WERI-Rb-1 (cell line): ENCODE data around the gene SLC40A1.

Source experiments
- DNase-seq: peaks from one replicate; pipeline ENCODE4 v3.0.0-alpha.2; 2020
- H3K27ac ChIP-seq: fragments of 250-450 bp; sonication (Bioruptor Pico); 2 replicates; pipeline ENCODE4 v1.5.1; 2020; ENCODE audit warnings: mild to moderate bottlenecking, moderate library complexity
- H3K27me3 ChIP-seq: fragments of 250-450 bp; sonication (Bioruptor Pico); 2 replicates; pipeline ENCODE4 v1.5.1; 2021; ENCODE audit warnings: mild to moderate bottlenecking, low read depth, moderate library complexity; ENCODE audit not compliant: insufficient read depth, severe bottlenecking
- H3K36me3 ChIP-seq: fragments of 250-450 bp; sonication (Bioruptor Pico); 2 replicates; pipeline ENCODE4 v1.5.1; 2020; ENCODE audit warnings: mild to moderate bottlenecking, moderate library complexity
- H3K4me3 ChIP-seq: 2 replicates; pipeline ENCODE4 v1.5.1; 2011; ENCODE audit warnings: low read depth, mild to moderate bottlenecking, control low read depth, low read length
- H3K9me3 ChIP-seq: fragments of 250-450 bp; sonication (Bioruptor Pico); 2 replicates; pipeline ENCODE4 v1.5.1; 2021; ENCODE audit warnings: mild to moderate bottlenecking, moderate library complexity; ENCODE audit not compliant: severe bottlenecking
- CTCF ChIP-seq: IDR thresholded peaks from 2 replicates; pipeline ENCODE4 v1.5.1; 2011; ENCODE audit warnings: low read depth, mild to moderate bottlenecking, control low read depth, inconsistent platforms, low read length

The SLC40A1 gene

GRCh38 chr2:189624648-189625355 is 44.2 kb upstream of the SLC40A1 start:
- no peaks in the 10 kb centered on the region for H3K9me3 ChIP-seq
- H3K27ac ChIP-seq: no peak overlapping the region
- DNase-seq: no peak
- no peak overlapping the region for H3K4me3 ChIP-seq
- H3K27me3 ChIP-seq: no peaks in the 10 kb centered on the region
- H3K36me3 ChIP-seq: no peaks in the 10 kb centered on the region
- TF ChIP-seq CTCF: no peak

GRCh38 chr2:189623049-189623448 is 42.5 kb upstream of the SLC40A1 start:
- H3K4me3 ChIP-seq: no peak overlapping the region
- no peaks in the 10 kb centered on the region for H3K27me3 ChIP-seq
- no peak for DNase-seq
- no peaks in the 10 kb centered on the region for H3K9me3 ChIP-seq
- H3K36me3 ChIP-seq: no peaks in the 10 kb centered on the region
- no peak overlapping the region for H3K27ac ChIP-seq
- no peak for TF ChIP-seq CTCF

- TF ChIP-seq CTCF: no peak
- no peaks in the 10 kb centered on the region for H3K36me3 ChIP-seq
- no peak overlapping the region for H3K27ac ChIP-seq
- no peak overlapping the region for H3K4me3 ChIP-seq
- no peak for DNase-seq
- no peaks in the 10 kb centered on the region for H3K27me3 ChIP-seq
- no peaks in the 10 kb centered on the region for H3K9me3 ChIP-seq
Measured at GRCh38 chr2:189621781-189622180, 41.2 kb upstream of the SLC40A1 start.

GRCh38 chr2:189618197-189618596 is 37.6 kb upstream of the SLC40A1 start:
- no peak for TF ChIP-seq CTCF

GRCh38 chr2:189614585-189614984 is 34.0 kb upstream of the SLC40A1 start:
- TF ChIP-seq CTCF: no peak
- DNase-seq: no peak
- Histone ChIP-seq H3K4me3 (no peak overlapping the region), H3K36me3 (no peaks in the 10 kb centered on the region), H3K9me3 (no peaks in the 10 kb centered on the region), H3K27ac (no peak overlapping the region), H3K27me3 (no peaks in the 10 kb centered on the region)

More at GRCh38 chr2:189618197-189618596, 37.6 kb upstream of the SLC40A1 start:
- DNase-seq: peak; percentile 20
- no peaks in the 10 kb centered on the region for H3K27me3 ChIP-seq
- no peak overlapping the region for H3K27ac ChIP-seq
- no peaks in the 10 kb centered on the region for H3K9me3 ChIP-seq
- H3K36me3 ChIP-seq: no peaks in the 10 kb centered on the region
- no peak overlapping the region for H3K4me3 ChIP-seq
